ENCODE results near the gene AKR1B1.
A peak's percentile ranks its signal among the peaks of the same experiment; 100 is the strongest.

The AKR1B1 gene

GRCh38 chr7:134468475-134468874 is 9.6 kb upstream of the AKR1B1 start:
- H3K27me3 ChIP-seq (ENCODE audit: control insufficient read depth, insufficient read depth, low read length) = no peaks in the 10 kb centered on the region
- no peak overlapping the region for H3K9ac ChIP-seq (ENCODE audit: low read depth, low read length)
- no peaks in the 10 kb centered on the region for H3K36me3 ChIP-seq (ENCODE audit: control insufficient read depth, insufficient read depth, low read length)
- H3K4me3 ChIP-seq (ENCODE audit: low read depth, low read length) = no peak overlapping the region
- H3K9me3 ChIP-seq (ENCODE audit: control insufficient read depth, insufficient read depth, low read length) = no peaks in the 10 kb centered on the region
- H3K4me1 ChIP-seq (ENCODE audit: control insufficient read depth, insufficient read depth, low read length) = no peaks in the 10 kb centered on the region

GRCh38 chr7:134468054-134468453 is 9.2 kb upstream of the AKR1B1 start:
- Histone ChIP-seq H3K9me3 (ENCODE audit: control insufficient read depth, insufficient read depth, low read length) (no peaks in the 10 kb centered on the region), H3K9ac (ENCODE audit: low read depth, low read length) (no peak overlapping the region), H3K27me3 (ENCODE audit: control insufficient read depth, insufficient read depth, low read length) (no peaks in the 10 kb centered on the region), H3K4me3 (ENCODE audit: low read depth, low read length) (no peak overlapping the region), H3K36me3 (ENCODE audit: control insufficient read depth, insufficient read depth, low read length) (no peaks in the 10 kb centered on the region), H3K4me1 (ENCODE audit: control insufficient read depth, insufficient read depth, low read length) (no peaks in the 10 kb centered on the region)

GRCh38 chr7:134465491-134465890 is 6.6 kb upstream of the AKR1B1 start:
- no peaks in the 10 kb centered on the region for H3K4me1 ChIP-seq (ENCODE audit: control insufficient read depth, insufficient read depth, low read length)
- no peaks in the 10 kb centered on the region for H3K36me3 ChIP-seq (ENCODE audit: control insufficient read depth, insufficient read depth, low read length)
- H3K9me3 ChIP-seq (ENCODE audit: control insufficient read depth, insufficient read depth, low read length) = no peaks in the 10 kb centered on the region
- H3K9ac ChIP-seq (ENCODE audit: low read depth, low read length) = no peak overlapping the region
- no peak overlapping the region for H3K4me3 ChIP-seq (ENCODE audit: low read depth, low read length)
- H3K27me3 ChIP-seq (ENCODE audit: control insufficient read depth, insufficient read depth, low read length) = no peaks in the 10 kb centered on the region

GRCh38 chr7:134464496-134464895 is 5.6 kb upstream of the AKR1B1 start:
- Histone ChIP-seq H3K27me3 (ENCODE audit: control insufficient read depth, insufficient read depth, low read length) (peaks cover 7% of the 10 kb centered on the region), H3K4me1 (ENCODE audit: control insufficient read depth, insufficient read depth, low read length) (no peaks in the 10 kb centered on the region), H3K4me3 (ENCODE audit: low read depth, low read length) (no peak overlapping the region)

GRCh38 chr7:134463751-134464150 is 4.9 kb upstream of the AKR1B1 start:
- H3K4me3 ChIP-seq (ENCODE audit: low read depth, low read length) = no peak overlapping the region
- H3K36me3 ChIP-seq (ENCODE audit: control insufficient read depth, insufficient read depth, low read length) = no peaks in the 10 kb centered on the region
- no peak overlapping the region for H3K9ac ChIP-seq (ENCODE audit: low read depth, low read length)
- H3K9me3 ChIP-seq (ENCODE audit: control insufficient read depth, insufficient read depth, low read length) = no peaks in the 10 kb centered on the region
- no peaks in the 10 kb centered on the region for H3K4me1 ChIP-seq (ENCODE audit: control insufficient read depth, insufficient read depth, low read length)
- H3K27me3 ChIP-seq (ENCODE audit: control insufficient read depth, insufficient read depth, low read length) = peaks cover 10% of the 10 kb centered on the region

More at GRCh38 chr7:134464496-134464895, 5.6 kb upstream of the AKR1B1 start:
- no peaks in the 10 kb centered on the region for H3K36me3 ChIP-seq (ENCODE audit: control insufficient read depth, insufficient read depth, low read length)
- H3K9ac ChIP-seq (ENCODE audit: low read depth, low read length) = no peak overlapping the region
- H3K9me3 ChIP-seq (ENCODE audit: control insufficient read depth, insufficient read depth, low read length) = no peaks in the 10 kb centered on the region

GRCh38 chr7:134462337-134462925 is 3.5 kb upstream of the AKR1B1 start:
- H3K4me1 ChIP-seq (ENCODE audit: control insufficient read depth, insufficient read depth, low read length) = peaks cover 3% of the 10 kb centered on the region
- H3K9me3 ChIP-seq (ENCODE audit: control insufficient read depth, insufficient read depth, low read length) = no peaks in the 10 kb centered on the region
- peaks cover 10% of the 10 kb centered on the region for H3K27me3 ChIP-seq (ENCODE audit: control insufficient read depth, insufficient read depth, low read length)
- H3K9ac ChIP-seq (ENCODE audit: low read depth, low read length) = no peak overlapping the region
- no peak overlapping the region for H3K4me3 ChIP-seq (ENCODE audit: low read depth, low read length)
- no peaks in the 10 kb centered on the region for H3K36me3 ChIP-seq (ENCODE audit: control insufficient read depth, insufficient read depth, low read length)

GRCh38 chr7:134461916-134462315 is 3.0 kb upstream of the AKR1B1 start:
- Histone ChIP-seq H3K27me3 (ENCODE audit: control insufficient read depth, insufficient read depth, low read length) (peaks cover 10% of the 10 kb centered on the region), H3K4me1 (ENCODE audit: control insufficient read depth, insufficient read depth, low read length) (peaks cover 3% of the 10 kb centered on the region), H3K9ac (ENCODE audit: low read depth, low read length) (no peak overlapping the region), H3K4me3 (ENCODE audit: low read depth, low read length) (no peak overlapping the region), H3K36me3 (ENCODE audit: control insufficient read depth, insufficient read depth, low read length) (no peaks in the 10 kb centered on the region), H3K9me3 (ENCODE audit: control insufficient read depth, insufficient read depth, low read length) (no peaks in the 10 kb centered on the region)

GRCh38 chr7:134459981-134460380 is 1.1 kb upstream of the AKR1B1 start:
- H3K9me3 ChIP-seq (ENCODE audit: control insufficient read depth, insufficient read depth, low read length) = no peaks in the 10 kb centered on the region
- H3K27me3 ChIP-seq (ENCODE audit: control insufficient read depth, insufficient read depth, low read length) = peaks cover 10% of the 10 kb centered on the region
- H3K4me3 ChIP-seq (ENCODE audit: low read depth, low read length) = no peak overlapping the region
- no peaks in the 10 kb centered on the region for H3K36me3 ChIP-seq (ENCODE audit: control insufficient read depth, insufficient read depth, low read length)
- no peak overlapping the region for H3K9ac ChIP-seq (ENCODE audit: low read depth, low read length)
- H3K4me1 ChIP-seq (ENCODE audit: control insufficient read depth, insufficient read depth, low read length) = peaks cover 3% of the 10 kb centered on the region

GRCh38 chr7:134458341-134458805 is 527 bp downstream of the AKR1B1 start:
- Histone ChIP-seq H3K36me3 (ENCODE audit: control insufficient read depth, insufficient read depth, low read length) (no peaks in the 10 kb centered on the region), H3K4me3 (ENCODE audit: low read depth, low read length) (peak overlapping the region; percentile 95), H3K9ac (ENCODE audit: low read depth, low read length) (peak overlapping the region; percentile 76), H3K4me1 (ENCODE audit: control insufficient read depth, insufficient read depth, low read length) (peaks cover 3% of the 10 kb centered on the region), H3K9me3 (ENCODE audit: control insufficient read depth, insufficient read depth, low read length) (no peaks in the 10 kb centered on the region), H3K27me3 (ENCODE audit: control insufficient read depth, insufficient read depth, low read length) (peaks cover 10% of the 10 kb centered on the region)

GRCh38 chr7:134457210-134457609 is 1.7 kb downstream of the AKR1B1 start:
- H3K9ac ChIP-seq (ENCODE audit: low read depth, low read length) = no peak overlapping the region
- peaks cover 3% of the 10 kb centered on the region for H3K4me1 ChIP-seq (ENCODE audit: control insufficient read depth, insufficient read depth, low read length)
- H3K9me3 ChIP-seq (ENCODE audit: control insufficient read depth, insufficient read depth, low read length) = no peaks in the 10 kb centered on the region
- H3K36me3 ChIP-seq (ENCODE audit: control insufficient read depth, insufficient read depth, low read length) = no peaks in the 10 kb centered on the region
- peaks cover 10% of the 10 kb centered on the region for H3K27me3 ChIP-seq (ENCODE audit: control insufficient read depth, insufficient read depth, low read length)
- H3K4me3 ChIP-seq (ENCODE audit: low read depth, low read length) = peak overlapping the region; percentile 95

- no peak overlapping the region for H3K4me3 ChIP-seq (ENCODE audit: low read depth, low read length)
- no peak overlapping the region for H3K9ac ChIP-seq (ENCODE audit: low read depth, low read length)
- H3K9me3 ChIP-seq (ENCODE audit: control insufficient read depth, insufficient read depth, low read length) = no peaks in the 10 kb centered on the region
- peaks cover 3% of the 10 kb centered on the region for H3K4me1 ChIP-seq (ENCODE audit: control insufficient read depth, insufficient read depth, low read length)
- H3K27me3 ChIP-seq (ENCODE audit: control insufficient read depth, insufficient read depth, low read length) = peaks cover under 1% of the 10 kb centered on the region
- peaks cover 16% of the 10 kb centered on the region for H3K36me3 ChIP-seq (ENCODE audit: control insufficient read depth, insufficient read depth, low read length)
Measured at GRCh38 chr7:134454277-134454676, 4.6 kb downstream of the AKR1B1 start.

GRCh38 chr7:134453518-134453917 is 5.4 kb downstream of the AKR1B1 start:
- peaks cover 3% of the 10 kb centered on the region for H3K4me1 ChIP-seq (ENCODE audit: control insufficient read depth, insufficient read depth, low read length)
- H3K9ac ChIP-seq (ENCODE audit: low read depth, low read length) = no peak overlapping the region
- peaks cover 22% of the 10 kb centered on the region for H3K36me3 ChIP-seq (ENCODE audit: control insufficient read depth, insufficient read depth, low read length)
- H3K9me3 ChIP-seq (ENCODE audit: control insufficient read depth, insufficient read depth, low read length) = no peaks in the 10 kb centered on the region
- no peaks in the 10 kb centered on the region for H3K27me3 ChIP-seq (ENCODE audit: control insufficient read depth, insufficient read depth, low read length)
- no peak overlapping the region for H3K4me3 ChIP-seq (ENCODE audit: low read depth, low read length)
